OCI-LY3 (cell line): ENCODE measurements around the gene ACAT2.

Experiments
- EZH2phosphoT487 ChIP-seq: fragments of 200-600 bp; shearing (Covaris generic); IDR thresholded peaks from 2 replicates; pipeline ENCODE4 v1.6.1; 2018; ENCODE audit warnings: antibody characterized with exemption, mixed run types, low read depth
- TF ChIP-seq, protein P1 (sequence below): fragments of 200-600, 300-600 bp; sonication (generic); IDR thresholded peaks from 2 replicates; pipeline ENCODE4 v1.5.1; 2014; ENCODE audit warnings: antibody characterized with exemption, low read length, low read depth

DNA sequence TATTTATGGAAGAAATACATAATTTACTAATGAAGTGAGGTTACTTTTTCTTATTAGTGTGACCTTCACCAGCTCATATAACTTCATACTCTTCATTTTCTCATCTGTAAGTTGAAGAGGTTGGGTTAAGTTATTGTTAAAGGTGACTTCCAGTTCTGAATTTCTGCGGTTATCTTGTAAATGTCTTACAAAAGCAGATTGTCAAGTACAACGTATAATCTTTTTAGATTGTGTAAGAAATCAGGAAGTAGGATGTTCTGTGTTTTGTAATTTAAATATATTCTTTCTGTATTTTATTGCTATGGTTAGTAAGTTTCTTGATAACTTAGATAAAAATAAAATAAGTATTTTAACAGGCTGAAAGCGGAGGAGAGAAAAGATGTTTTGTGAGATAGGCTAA lies 22.5 kb upstream of the ACAT2 start:
- TF ChIP-seq, protein P1, sequence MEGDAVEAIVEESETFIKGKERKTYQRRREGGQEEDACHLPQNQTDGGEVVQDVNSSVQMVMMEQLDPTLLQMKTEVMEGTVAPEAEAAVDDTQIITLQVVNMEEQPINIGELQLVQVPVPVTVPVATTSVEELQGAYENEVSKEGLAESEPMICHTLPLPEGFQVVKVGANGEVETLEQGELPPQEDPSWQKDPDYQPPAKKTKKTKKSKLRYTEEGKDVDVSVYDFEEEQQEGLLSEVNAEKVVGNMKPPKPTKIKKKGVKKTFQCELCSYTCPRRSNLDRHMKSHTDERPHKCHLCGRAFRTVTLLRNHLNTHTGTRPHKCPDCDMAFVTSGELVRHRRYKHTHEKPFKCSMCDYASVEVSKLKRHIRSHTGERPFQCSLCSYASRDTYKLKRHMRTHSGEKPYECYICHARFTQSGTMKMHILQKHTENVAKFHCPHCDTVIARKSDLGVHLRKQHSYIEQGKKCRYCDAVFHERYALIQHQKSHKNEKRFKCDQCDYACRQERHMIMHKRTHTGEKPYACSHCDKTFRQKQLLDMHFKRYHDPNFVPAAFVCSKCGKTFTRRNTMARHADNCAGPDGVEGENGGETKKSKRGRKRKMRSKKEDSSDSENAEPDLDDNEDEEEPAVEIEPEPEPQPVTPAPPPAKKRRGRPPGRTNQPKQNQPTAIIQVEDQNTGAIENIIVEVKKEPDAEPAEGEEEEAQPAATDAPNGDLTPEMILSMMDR, result no peak
- TF ChIP-seq EZH2phosphoT487, result no peak
